Measurements from ENCODE around the gene PTGR3.
"Not testable (repeated sequence)": the region's sequence is repeated elsewhere in the genome, so short reads cannot be mapped to it uniquely, and the experiment has no call there.

PTGR3 gene

GRCh38 chr18:75201282-75202270 lies 7.4 kb downstream of the PTGR3 start:
- DNase-seq, result no peak

- no peak for DNase-seq
Measured at GRCh38 chr18:75200605-75201280, 8.2 kb downstream of the PTGR3 start.

- DNase-seq, result no peak
Measured at GRCh38 chr18:75200071-75200470, 8.9 kb downstream of the PTGR3 start.

GRCh38 chr18:75199327-75199726 lies 9.6 kb downstream of the PTGR3 start:
- DNase-seq, result no peak

GRCh38 chr18:75198036-75198435 lies 10.9 kb downstream of the PTGR3 start:
- DNase-seq, result no peak

- DNase-seq, result no peak
Measured at GRCh38 chr18:75192899-75193298, 16.0 kb downstream of the PTGR3 start.

GRCh38 chr18:75189696-75190095 lies 19.2 kb downstream of the PTGR3 start:
- DNase-seq, result no peak

GRCh38 chr18:75187702-75188101 lies 21.2 kb downstream of the PTGR3 start:
- not testable (repeated sequence) for DNase-seq

- no peak for DNase-seq
Measured at GRCh38 chr18:75185460-75185859, 23.5 kb downstream of the PTGR3 start.

GRCh38 chr18:75183973-75184493 lies 24.9 kb downstream of the PTGR3 start:
- DNase-seq, result no peak

- no peak for DNase-seq
Measured at GRCh38 chr18:75183524-75183923, 25.4 kb downstream of the PTGR3 start.

GRCh38 chr18:75179819-75180600 lies 28.9 kb downstream of the PTGR3 start:
- DNase-seq, result no peak

- DNase-seq, result no peak
Measured at GRCh38 chr18:75178376-75178775, 30.6 kb downstream of the PTGR3 start.

- no peak for DNase-seq
Measured at GRCh38 chr18:75176849-75177248, 32.1 kb downstream of the PTGR3 start.

- no peak for DNase-seq
Measured at GRCh38 chr18:75173738-75174137, 35.2 kb downstream of the PTGR3 start.

- no peak for DNase-seq
Measured at GRCh38 chr18:75173125-75173432, 35.9 kb downstream of the PTGR3 start.

- DNase-seq, result no peak
Measured at GRCh38 chr18:75172299-75173124, 36.4 kb downstream of the PTGR3 start.

- DNase-seq, result no peak
Measured at GRCh38 chr18:75170916-75171315, 38.0 kb downstream of the PTGR3 start.

- no peak for DNase-seq
Measured at GRCh38 chr18:75170022-75170789, 38.7 kb downstream of the PTGR3 start.

- no peak for DNase-seq
Measured at GRCh38 chr18:75169411-75169810, 39.5 kb downstream of the PTGR3 start.

- DNase-seq, result no peak
Measured at GRCh38 chr18:75168619-75169018, 40.3 kb downstream of the PTGR3 start.

All from NCI-H748 treated with DMSO at 0.1 percent for 48 hours (cell line).